Omental fat pad (tissue), 4 donors: ENCODE results near the gene SERPINE3. TPM values are rescaled to one million over a fixed set of nuclear protein-coding genes. Genes with fewer than 3 reads are reported as not detected.

Experiments
- ATAC-seq: fragments of 150-250 bp; one replicate; pipeline ENCODE4 v1.9.1; 2016; ENCODE audit warnings: mild to moderate bottlenecking, moderate library complexity; ENCODE audit not compliant: low FRiP score
- DNase-seq: peaks from one replicate; pipeline ENCODE4 v3.0.0-alpha.2; 2019; ENCODE audit warnings: low spot score
- total RNA-seq, 4 donors: library from RNA; depleted of rRNA; stranded (reverse); fragments of >200 nt; gene quantifications; one replicate each; pipeline ENCODE4 v1.1.0, GENCODE V29; 2016
- TF ChIP-seq, protein P1 (sequence below), 3 donors: fragments of 450-650 bp; IDR thresholded peaks; one replicate each; pipeline ENCODE4 v1.5.1; 2016 to 2017; ENCODE audit warnings: antibody characterized with exemption in 3 of 3, mild to moderate bottlenecking in 3 of 3, moderate library complexity in 2 of 3

Gene SERPINE3
- total RNA-seq, 4 donors from 2014 or later = 1.6 to 8.8 TPM; not detected in 2

- TF ChIP-seq, protein P1, sequence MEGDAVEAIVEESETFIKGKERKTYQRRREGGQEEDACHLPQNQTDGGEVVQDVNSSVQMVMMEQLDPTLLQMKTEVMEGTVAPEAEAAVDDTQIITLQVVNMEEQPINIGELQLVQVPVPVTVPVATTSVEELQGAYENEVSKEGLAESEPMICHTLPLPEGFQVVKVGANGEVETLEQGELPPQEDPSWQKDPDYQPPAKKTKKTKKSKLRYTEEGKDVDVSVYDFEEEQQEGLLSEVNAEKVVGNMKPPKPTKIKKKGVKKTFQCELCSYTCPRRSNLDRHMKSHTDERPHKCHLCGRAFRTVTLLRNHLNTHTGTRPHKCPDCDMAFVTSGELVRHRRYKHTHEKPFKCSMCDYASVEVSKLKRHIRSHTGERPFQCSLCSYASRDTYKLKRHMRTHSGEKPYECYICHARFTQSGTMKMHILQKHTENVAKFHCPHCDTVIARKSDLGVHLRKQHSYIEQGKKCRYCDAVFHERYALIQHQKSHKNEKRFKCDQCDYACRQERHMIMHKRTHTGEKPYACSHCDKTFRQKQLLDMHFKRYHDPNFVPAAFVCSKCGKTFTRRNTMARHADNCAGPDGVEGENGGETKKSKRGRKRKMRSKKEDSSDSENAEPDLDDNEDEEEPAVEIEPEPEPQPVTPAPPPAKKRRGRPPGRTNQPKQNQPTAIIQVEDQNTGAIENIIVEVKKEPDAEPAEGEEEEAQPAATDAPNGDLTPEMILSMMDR (IDR thresholded peaks at IDR 0.05) = no peak
- no peak for ATAC-seq
- no peak for DNase-seq
Observed at GRCh38 chr13:51359352-51359751, 19.9 kb downstream of the SERPINE3 start.

DNA sequence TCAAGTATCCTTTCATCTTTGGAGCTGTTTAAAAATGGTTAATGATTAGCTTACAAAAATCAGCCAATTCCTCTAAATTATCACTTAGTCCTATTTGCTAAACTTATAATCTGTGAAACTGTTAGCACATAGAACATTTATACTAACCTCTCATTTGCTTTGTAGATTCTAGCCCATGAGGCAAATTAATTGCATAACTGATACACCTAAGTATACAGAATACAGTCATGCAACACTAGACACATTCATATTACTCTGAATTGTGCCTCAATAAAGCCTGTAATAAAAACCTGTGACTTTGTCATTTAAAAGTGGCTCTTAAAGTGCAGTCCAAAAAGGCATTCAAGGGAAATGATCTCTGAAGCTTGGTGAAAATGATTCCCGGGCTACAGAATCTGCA is 21.0 kb downstream of the SERPINE3 start:
- no peak for DNase-seq
- no peak for ATAC-seq
- TF ChIP-seq, protein P1 (IDR thresholded peaks at IDR 0.05) = no peak

- TF ChIP-seq, protein P1 (IDR thresholded peaks at IDR 0.05) = no peak
- no peak for DNase-seq
- ATAC-seq = no peak
Observed at GRCh38 chr13:51361106-51361505, 21.6 kb downstream of the SERPINE3 start.

DNA sequence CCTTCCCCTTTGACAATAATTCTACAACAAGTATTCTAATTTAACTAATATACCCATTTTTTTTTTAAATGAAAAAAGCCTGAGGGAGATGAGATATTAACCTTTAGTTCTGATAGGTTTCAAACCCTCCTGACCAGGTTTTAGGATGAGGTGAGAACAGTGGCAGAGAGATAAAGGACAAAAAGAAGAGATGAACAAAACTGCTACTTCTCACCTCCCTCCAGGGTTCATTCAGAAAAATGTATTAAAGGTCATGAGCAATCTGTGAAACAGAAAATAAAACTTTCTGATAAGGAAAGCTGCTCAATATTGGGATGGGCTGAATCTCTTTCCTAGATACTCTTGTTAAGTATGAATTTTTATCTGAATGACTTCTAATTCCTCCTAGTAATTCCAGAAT is 24.1 kb downstream of the SERPINE3 start:
- TF ChIP-seq, protein P1 (IDR thresholded peaks at IDR 0.05) = no peak
- ATAC-seq (no peak), DNase-seq (no peak)

DNA sequence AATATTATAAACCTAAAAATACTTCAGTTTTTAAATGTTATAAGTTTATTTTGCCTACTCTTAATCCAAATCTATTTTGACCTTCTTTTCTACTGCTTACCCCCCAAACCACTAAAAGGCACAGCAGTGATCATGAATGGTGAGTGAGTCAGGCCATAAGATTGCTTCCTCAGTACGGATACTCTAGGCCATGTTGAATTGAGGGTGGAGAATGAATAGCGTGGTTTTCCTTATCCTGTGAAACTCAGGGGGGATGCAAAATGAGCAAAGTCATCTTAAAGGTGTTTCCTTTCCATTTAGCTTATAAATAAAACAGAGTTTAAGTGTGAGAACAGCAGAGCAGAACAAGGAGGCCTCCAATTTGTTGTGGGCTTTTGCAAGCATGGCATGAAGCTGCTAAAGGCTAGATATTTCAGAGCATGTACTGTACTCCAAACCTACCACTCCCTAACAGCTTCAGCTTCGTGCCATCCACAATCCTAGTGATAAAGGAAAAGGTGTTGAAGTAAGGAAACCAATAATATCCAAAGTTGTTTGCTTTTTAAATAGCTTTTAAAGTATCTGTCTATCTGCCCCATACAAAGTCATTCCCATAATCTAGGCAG is 25.0 kb downstream of the SERPINE3 start:
- ATAC-seq (no peak), DNase-seq (no peak)
- TF ChIP-seq, protein P1 (IDR thresholded peaks at IDR 0.05) = no peak

DNA sequence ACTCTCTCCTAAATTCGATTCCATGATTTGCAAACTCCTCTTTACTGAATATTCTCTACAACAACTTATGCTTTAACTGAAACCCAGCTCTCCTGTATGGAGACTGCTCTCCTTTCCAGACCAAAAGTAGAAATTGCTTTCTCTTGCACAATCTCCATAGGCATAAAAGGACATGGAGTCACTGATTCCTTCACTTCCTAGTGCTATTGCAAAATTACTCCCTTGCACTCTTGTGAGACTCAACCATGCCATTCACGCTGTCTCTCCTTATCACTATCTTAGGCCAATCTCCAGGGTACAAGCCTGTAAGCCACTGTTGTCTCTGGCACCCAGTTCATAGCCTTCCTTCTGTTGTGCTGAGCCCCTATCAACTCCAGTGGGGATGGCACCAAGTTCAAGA is 30.6 kb downstream of the SERPINE3 start:
- TF ChIP-seq, protein P1 (IDR thresholded peaks at IDR 0.05) = no peak

DNA sequence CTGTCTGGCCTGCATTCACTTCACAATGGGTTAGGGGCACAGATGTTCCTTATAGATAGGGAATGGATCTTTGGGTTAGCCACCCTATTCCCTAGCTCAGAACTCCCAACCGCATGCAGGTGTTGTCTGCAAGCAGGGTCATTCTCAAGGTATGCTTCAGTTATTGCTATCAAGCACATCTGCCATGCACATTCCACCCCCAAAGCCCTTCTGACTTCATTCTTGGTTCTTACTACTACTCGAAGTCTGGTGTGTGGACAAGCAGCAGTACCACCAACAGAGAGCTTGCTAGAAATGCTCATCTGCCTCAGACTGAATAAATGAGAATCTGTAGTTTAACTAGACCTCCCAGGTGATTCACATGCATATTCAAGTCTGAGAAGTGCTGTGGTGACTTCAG is 31.3 kb downstream of the SERPINE3 start:
- TF ChIP-seq, protein P1 (IDR thresholded peaks at IDR 0.05) = no peak
- ATAC-seq = no peak
- no peak for DNase-seq

More for the DNA sequence above, 30.6 kb downstream of the SERPINE3 start:
- no peak for DNase-seq
- ATAC-seq = no peak
